ENCODE data around the gene LDLRAD4. TPM values are rescaled to one million over a fixed set of nuclear protein-coding genes. Genes with fewer than 3 reads are reported as not detected.

The LDLRAD4 gene
- total and polyA plus RNA-seq, 2 donors = 46.9 to 80.0 TPM

DNA sequence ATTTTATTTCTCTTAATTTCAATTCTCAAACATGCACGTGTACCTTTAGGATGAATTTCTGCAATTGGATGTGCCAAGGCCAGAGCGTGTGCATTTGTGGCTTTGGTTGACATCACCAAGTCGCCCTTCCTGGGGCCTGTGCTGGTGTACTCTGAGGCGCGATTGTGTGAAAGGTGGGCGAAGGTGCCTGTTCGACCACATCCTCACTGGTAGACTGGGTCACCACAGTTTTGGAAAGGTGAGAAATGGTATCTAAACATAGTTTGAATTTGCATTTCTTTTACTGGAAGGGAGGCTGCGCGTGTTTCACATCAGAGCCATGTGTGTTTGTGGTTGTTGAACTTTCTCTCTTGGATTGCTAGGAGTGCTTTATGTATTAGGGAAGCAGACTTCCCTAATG, 89.8 kb downstream of the LDLRAD4 start:
- no peaks in the 10 kb centered on the region for H3K27me3 ChIP-seq (ENCODE audit: control insufficient read depth in 2 of 2, insufficient read depth in 1 of 2, low read length in 1 of 2)
- 53% methylated on average over 9 of the region's 9 CpGs for WGBS
- peaks cover 2 to 8% of the 10 kb centered on the region in 2 donors for H3K9me3 ChIP-seq (ENCODE audit: control insufficient read depth in 2 of 2, insufficient read depth in 1 of 2, low read length in 1 of 2)
- H3K27ac ChIP-seq (ENCODE audit: low read depth in 1 of 2, low read length in 1 of 2) = no peak overlapping the region
- peaks cover 39 to 67% of the 10 kb centered on the region in 2 donors for H3K4me1 ChIP-seq (ENCODE audit: control insufficient read depth in 2 of 2, insufficient read depth in 2 of 2, low read length in 2 of 2)
- H3K36me3 ChIP-seq (ENCODE audit: control insufficient read depth in 2 of 2, insufficient read depth in 2 of 2, low read length in 1 of 2) = peaks cover 19 to 21% of the 10 kb centered on the region in 2 donors
- H3K4me3 ChIP-seq (ENCODE audit: low read length in 2 of 2) = no peak overlapping the region
- peak in 1 of 9 donors; percentile 51 for DNase-seq (ENCODE audit: low read depth in 6 of 9, low spot score in 9 of 9)

DNA sequence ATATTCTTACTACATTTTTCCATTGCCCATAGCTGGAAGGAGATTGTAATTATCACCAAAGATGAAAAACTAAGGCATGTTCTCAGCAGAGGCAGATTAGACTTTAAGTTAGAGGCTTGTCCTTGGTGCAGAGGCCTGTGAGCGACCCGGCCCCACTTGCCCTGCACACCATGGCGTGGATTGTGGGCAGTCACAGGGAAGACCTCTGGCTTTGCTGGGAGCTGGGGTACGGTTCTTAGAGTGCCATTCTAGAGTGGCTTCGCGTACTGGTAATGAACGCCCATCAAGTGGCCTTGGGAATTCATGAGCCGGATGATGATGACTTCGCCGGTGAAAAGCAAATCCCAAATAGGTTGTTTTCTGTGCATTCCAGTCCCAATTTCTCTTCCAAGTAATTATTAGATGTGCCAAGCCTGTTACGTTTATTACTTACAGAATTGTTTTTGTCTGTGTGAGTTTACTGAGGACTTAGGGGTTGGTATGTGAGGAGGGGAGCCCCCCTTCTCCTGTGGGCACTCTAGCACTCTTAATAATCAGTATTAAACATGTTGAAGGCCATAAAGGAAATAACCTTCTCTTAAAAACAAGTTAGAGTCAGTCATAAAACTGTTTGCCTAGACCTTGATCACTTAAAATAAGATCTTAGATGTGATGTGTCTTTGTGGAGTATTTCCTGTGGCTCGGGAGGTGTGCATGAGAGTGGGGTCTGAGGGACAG, 90.6 kb downstream of the LDLRAD4 start:
- DNase-seq (ENCODE audit: low read depth in 6 of 9, low spot score in 9 of 9) = no peak
- H3K27ac ChIP-seq (ENCODE audit: low read depth in 1 of 2, low read length in 1 of 2) = peak overlapping the region in 1 of 2 donors; percentile 3
- no peaks in the 10 kb centered on the region for H3K27me3 ChIP-seq (ENCODE audit: control insufficient read depth in 2 of 2, insufficient read depth in 1 of 2, low read length in 1 of 2)
- peaks cover 1 to 8% of the 10 kb centered on the region in 2 donors for H3K9me3 ChIP-seq (ENCODE audit: control insufficient read depth in 2 of 2, insufficient read depth in 1 of 2, low read length in 1 of 2)
- no peak overlapping the region for H3K4me3 ChIP-seq (ENCODE audit: low read length in 2 of 2)
- H3K36me3 ChIP-seq (ENCODE audit: control insufficient read depth in 2 of 2, insufficient read depth in 2 of 2, low read length in 1 of 2) = peaks cover 15 to 21% of the 10 kb centered on the region in 2 donors
- WGBS = 91% methylated on average over 12 of the region's 12 CpGs
- H3K4me1 ChIP-seq (ENCODE audit: control insufficient read depth in 2 of 2, insufficient read depth in 2 of 2, low read length in 2 of 2) = peaks cover 32 to 67% of the 10 kb centered on the region in 2 donors

DNA sequence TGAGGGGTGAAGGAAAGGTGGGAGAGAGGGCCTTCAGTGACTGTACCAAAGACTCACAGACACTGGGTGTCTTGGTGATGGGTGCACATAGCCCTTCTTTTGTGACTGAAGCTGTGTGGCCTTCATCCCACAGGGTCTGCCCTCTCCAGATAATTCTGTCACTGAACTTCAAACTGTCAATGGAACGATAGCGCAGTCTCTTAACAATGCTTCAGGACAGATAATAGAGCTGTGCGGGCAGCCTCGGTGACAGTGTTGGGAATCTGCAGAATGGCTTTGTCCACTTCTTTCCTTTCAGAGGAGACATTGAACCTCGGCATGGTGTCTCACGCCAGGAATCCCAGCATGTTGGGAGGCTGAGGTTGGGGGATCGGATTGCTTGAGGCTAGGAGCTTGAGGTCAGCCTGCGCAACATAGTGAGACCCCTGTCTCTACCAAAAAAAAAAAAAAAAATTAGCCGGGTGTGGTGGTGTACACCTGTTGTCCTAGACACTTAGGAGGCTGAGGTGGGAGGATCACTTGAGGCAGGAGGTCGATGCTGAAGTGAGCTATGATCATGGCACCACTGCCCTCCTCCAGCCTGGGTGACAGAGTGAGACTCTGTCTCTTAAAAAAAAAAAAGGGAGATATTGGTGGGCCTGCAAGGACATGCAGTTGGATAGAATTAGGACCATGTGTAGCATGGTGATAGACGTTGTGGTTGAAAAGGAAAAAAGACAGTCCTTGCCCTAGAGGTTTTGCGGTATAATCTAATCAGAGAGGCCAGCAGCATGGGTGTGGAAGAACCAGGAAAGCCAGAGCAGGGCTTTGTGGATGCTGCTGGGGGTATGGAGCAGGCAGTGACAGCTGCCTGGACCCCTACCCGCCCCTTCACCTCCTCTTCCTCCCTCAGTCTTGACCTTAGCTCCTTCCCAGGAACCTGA, 91.4 kb downstream of the LDLRAD4 start:
- no peaks in the 10 kb centered on the region for H3K27me3 ChIP-seq (ENCODE audit: control insufficient read depth in 2 of 2, insufficient read depth in 1 of 2, low read length in 1 of 2)
- WGBS = 88% methylated on average over 13 of the region's 13 CpGs
- H3K36me3 ChIP-seq (ENCODE audit: control insufficient read depth in 2 of 2, insufficient read depth in 2 of 2, low read length in 1 of 2) = peaks cover 21 to 24% of the 10 kb centered on the region in 2 donors
- DNase-seq (ENCODE audit: low read depth in 6 of 9, low spot score in 9 of 9) = no peak
- peaks cover 32 to 69% of the 10 kb centered on the region in 2 donors for H3K4me1 ChIP-seq (ENCODE audit: control insufficient read depth in 2 of 2, insufficient read depth in 2 of 2, low read length in 2 of 2)
- H3K4me3 ChIP-seq (ENCODE audit: low read length in 2 of 2) = no peak overlapping the region
- H3K27ac ChIP-seq (ENCODE audit: low read depth in 1 of 2, low read length in 1 of 2) = no peak overlapping the region
- H3K9me3 ChIP-seq (ENCODE audit: control insufficient read depth in 2 of 2, insufficient read depth in 1 of 2, low read length in 1 of 2) = peaks cover 0 to 14% of the 10 kb centered on the region in 2 donors

DNA sequence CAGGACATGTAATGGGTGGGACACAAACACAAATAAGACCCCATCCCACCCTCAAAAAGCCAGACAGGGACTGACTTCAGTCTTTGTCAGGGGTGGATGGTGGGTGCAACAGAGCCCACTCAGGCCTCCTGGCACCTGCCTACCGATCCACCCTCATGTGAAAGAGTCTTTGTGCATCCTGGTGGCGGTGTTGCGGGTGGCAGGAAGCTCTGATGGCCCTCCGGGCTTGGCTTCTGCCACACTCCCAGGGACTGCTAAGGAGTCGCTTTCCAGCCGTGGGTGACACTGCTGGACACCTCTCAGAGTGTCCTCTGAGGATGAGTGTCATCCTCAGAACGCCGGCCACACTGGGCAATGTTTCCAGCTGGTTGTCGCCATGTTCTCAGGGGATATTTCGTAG, 92.6 kb downstream of the LDLRAD4 start:
- peaks cover 32 to 67% of the 10 kb centered on the region in 2 donors for H3K4me1 ChIP-seq (ENCODE audit: control insufficient read depth in 2 of 2, insufficient read depth in 2 of 2, low read length in 2 of 2)
- H3K27ac ChIP-seq (ENCODE audit: low read depth in 1 of 2, low read length in 1 of 2) = no peak overlapping the region
- H3K36me3 ChIP-seq (ENCODE audit: control insufficient read depth in 2 of 2, insufficient read depth in 2 of 2, low read length in 1 of 2) = peaks cover 25 to 28% of the 10 kb centered on the region in 2 donors
- H3K4me3 ChIP-seq (ENCODE audit: low read length in 2 of 2) = no peak overlapping the region
- WGBS = 98% methylated on average over 10 of the region's 10 CpGs
- no peak for DNase-seq (ENCODE audit: low read depth in 6 of 9, low spot score in 9 of 9)
- H3K27me3 ChIP-seq (ENCODE audit: control insufficient read depth in 2 of 2, insufficient read depth in 1 of 2, low read length in 1 of 2) = no peaks in the 10 kb centered on the region
- H3K9me3 ChIP-seq (ENCODE audit: control insufficient read depth in 2 of 2, insufficient read depth in 1 of 2, low read length in 1 of 2) = peaks cover 3 to 24% of the 10 kb centered on the region in 2 donors

DNA sequence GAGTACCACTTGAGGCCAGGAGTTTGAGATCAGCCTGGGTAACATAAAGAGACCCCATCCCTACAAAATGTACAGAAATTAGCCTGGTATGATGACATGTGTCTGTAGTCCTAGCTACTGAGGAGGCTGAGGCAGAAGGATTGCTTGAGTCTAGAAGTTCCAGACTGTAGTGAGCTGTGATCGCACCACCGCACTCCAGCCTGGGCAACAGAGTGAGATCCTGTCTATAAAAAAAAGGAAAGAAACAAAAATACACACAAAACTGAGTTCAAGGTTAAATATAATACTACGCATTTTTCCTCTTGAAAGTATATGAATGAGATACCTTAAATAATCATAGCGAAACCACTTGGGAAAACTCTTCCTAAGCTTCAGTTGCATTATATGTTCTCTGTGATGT, 94.0 kb downstream of the LDLRAD4 start:
- Histone ChIP-seq H3K4me3 (ENCODE audit: low read length in 2 of 2) (no peak overlapping the region), H3K36me3 (ENCODE audit: control insufficient read depth in 2 of 2, insufficient read depth in 2 of 2, low read length in 1 of 2) (peaks cover 26 to 31% of the 10 kb centered on the region in 2 donors), H3K4me1 (ENCODE audit: control insufficient read depth in 2 of 2, insufficient read depth in 2 of 2, low read length in 2 of 2) (peaks cover 32 to 66% of the 10 kb centered on the region in 2 donors), H3K9me3 (ENCODE audit: control insufficient read depth in 2 of 2, insufficient read depth in 1 of 2, low read length in 1 of 2) (peaks cover 4 to 27% of the 10 kb centered on the region in 2 donors), H3K27ac (ENCODE audit: low read depth in 1 of 2, low read length in 1 of 2) (peak overlapping the region; percentile 66 to 86), H3K27me3 (ENCODE audit: control insufficient read depth in 2 of 2, insufficient read depth in 1 of 2, low read length in 1 of 2) (no peaks in the 10 kb centered on the region)
- DNase-seq (ENCODE audit: low read depth in 6 of 9, low spot score in 9 of 9) = no peak
- over 99% methylated on average over 4 of the region's 4 CpGs for WGBS

DNA sequence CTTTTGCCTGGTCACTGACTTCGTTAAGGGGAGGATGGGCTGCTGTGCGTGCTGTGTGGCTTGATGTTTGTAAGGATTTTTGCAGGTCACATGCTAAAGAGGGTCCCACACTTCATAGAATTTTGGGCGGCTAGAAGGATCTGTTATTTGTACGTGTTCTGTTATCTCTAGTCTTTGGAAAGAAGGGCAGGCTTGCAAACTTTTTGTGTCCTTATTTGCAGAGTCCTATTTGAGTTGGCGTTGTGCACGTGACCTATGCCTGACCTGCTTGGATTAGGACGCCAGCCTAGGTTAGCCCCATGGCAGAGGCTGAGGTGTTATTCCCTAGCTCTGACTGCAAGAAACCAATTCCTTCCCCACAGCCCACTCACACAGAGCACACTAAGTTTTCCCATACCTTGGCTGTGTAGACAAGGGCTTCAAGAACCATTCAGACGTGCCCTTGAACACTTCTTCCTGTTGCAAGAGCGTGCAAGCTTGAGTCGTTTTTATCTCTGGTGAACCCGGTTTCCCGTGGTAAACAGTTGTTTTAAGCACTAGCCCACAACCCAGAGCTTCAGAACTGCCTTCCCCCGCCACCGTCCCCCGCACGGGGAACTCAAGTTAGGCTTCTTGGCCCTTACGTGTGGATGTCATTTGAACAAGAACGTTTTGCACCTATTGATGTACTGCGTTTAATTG, 94.6 kb downstream of the LDLRAD4 start:
- Histone ChIP-seq H3K4me1 (ENCODE audit: control insufficient read depth in 2 of 2, insufficient read depth in 2 of 2, low read length in 2 of 2) (peaks cover 29 to 61% of the 10 kb centered on the region in 2 donors), H3K27me3 (ENCODE audit: control insufficient read depth in 2 of 2, insufficient read depth in 1 of 2, low read length in 1 of 2) (no peaks in the 10 kb centered on the region), H3K27ac (ENCODE audit: low read depth in 1 of 2, low read length in 1 of 2) (peak overlapping the region; percentile 77 to 86), H3K9me3 (ENCODE audit: control insufficient read depth in 2 of 2, insufficient read depth in 1 of 2, low read length in 1 of 2) (peaks cover 4 to 27% of the 10 kb centered on the region in 2 donors), H3K4me3 (ENCODE audit: low read length in 2 of 2) (no peak overlapping the region), H3K36me3 (ENCODE audit: control insufficient read depth in 2 of 2, insufficient read depth in 2 of 2, low read length in 1 of 2) (peaks cover 26 to 31% of the 10 kb centered on the region in 2 donors)
- WGBS = 31% methylated on average over 19 of the region's 19 CpGs
- peak; percentile 53 to 94 (median 77) for DNase-seq (ENCODE audit: low read depth in 6 of 9, low spot score in 9 of 9)

DNA sequence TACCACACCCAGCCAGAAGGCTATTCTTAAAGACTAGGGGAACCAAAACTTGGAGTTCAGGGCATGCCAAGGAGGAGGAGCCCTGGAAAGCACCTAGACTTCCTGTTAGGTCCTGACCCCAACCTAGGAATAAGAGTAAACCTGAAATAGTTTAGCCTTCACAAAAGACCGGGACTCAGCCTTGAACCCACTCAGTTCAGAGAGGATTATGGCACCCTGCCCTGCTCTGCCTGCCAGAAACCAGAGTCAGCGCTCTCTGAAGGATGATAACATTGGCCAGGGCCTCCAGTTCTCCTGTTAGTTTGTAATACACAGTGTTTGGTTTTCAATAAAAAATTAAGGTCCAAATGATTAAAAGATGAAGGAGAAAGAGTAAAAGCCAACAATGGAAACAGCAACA, 96.4 kb downstream of the LDLRAD4 start:
- H3K36me3 ChIP-seq (ENCODE audit: control insufficient read depth in 2 of 2, insufficient read depth in 2 of 2, low read length in 1 of 2) = peaks cover 26 to 36% of the 10 kb centered on the region in 2 donors
- 97% methylated on average over 2 of the region's 2 CpGs for WGBS
- H3K9me3 ChIP-seq (ENCODE audit: control insufficient read depth in 2 of 2, insufficient read depth in 1 of 2, low read length in 1 of 2) = peaks cover 4 to 27% of the 10 kb centered on the region in 2 donors

DNA sequence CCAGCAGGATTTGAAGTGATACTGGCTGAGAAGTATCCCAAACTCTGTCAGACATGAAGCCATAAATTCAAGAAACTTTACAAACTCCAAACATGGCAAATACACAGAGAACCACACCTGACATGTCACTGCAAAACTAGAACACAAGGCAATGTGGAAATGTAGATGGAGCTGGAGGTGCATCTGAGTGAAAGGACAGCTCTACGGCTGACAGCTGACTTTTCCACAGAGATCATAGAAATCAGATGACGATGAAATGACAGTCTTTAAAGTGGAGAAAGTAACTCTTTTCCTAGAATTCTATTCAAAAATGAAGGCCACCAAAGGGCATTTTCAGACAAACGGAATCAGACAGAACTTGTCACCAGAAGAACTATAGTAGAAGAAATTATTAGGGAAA, 97.5 kb downstream of the LDLRAD4 start:
- Histone ChIP-seq H3K9me3 (ENCODE audit: control insufficient read depth in 2 of 2, insufficient read depth in 1 of 2, low read length in 1 of 2) (peaks cover 4 to 27% of the 10 kb centered on the region in 2 donors), H3K36me3 (ENCODE audit: control insufficient read depth in 2 of 2, insufficient read depth in 2 of 2, low read length in 1 of 2) (peaks cover 31 to 37% of the 10 kb centered on the region in 2 donors), H3K4me3 (ENCODE audit: low read length in 2 of 2) (no peak overlapping the region), H3K27ac (ENCODE audit: low read depth in 1 of 2, low read length in 1 of 2) (no peak overlapping the region), H3K4me1 (ENCODE audit: control insufficient read depth in 2 of 2, insufficient read depth in 2 of 2, low read length in 2 of 2) (peaks cover 17 to 42% of the 10 kb centered on the region in 2 donors), H3K27me3 (ENCODE audit: control insufficient read depth in 2 of 2, insufficient read depth in 1 of 2, low read length in 1 of 2) (no peaks in the 10 kb centered on the region)
- WGBS = 97% methylated on average over 3 of the region's 3 CpGs
- DNase-seq (ENCODE audit: low read depth in 6 of 9, low spot score in 9 of 9) = no peak

More for the DNA sequence above, 96.4 kb downstream of the LDLRAD4 start:
- H3K27me3 ChIP-seq (ENCODE audit: control insufficient read depth in 2 of 2, insufficient read depth in 1 of 2, low read length in 1 of 2) = no peaks in the 10 kb centered on the region
- H3K4me3 ChIP-seq (ENCODE audit: low read length in 2 of 2) = no peak overlapping the region
- no peak for DNase-seq (ENCODE audit: low read depth in 6 of 9, low spot score in 9 of 9)
- no peak overlapping the region for H3K27ac ChIP-seq (ENCODE audit: low read depth in 1 of 2, low read length in 1 of 2)
- peaks cover 20 to 44% of the 10 kb centered on the region in 2 donors for H3K4me1 ChIP-seq (ENCODE audit: control insufficient read depth in 2 of 2, insufficient read depth in 2 of 2, low read length in 2 of 2)
